NK-92 treated with Interleukin-12 subunit alpha and Interleukin-12 subunit beta, amount 100 ng/mL, for 24 hours (cell line): ENCODE measurements around the gene IGSF23.

ENCODE experiments used
- DNase-seq: peaks from one replicate; lab custom pipeline; 2025; lab: John Stamatoyannopoulos, UW

The IGSF23 gene

GRCh38 chr19:44641501-44642265 lies 28.3 kb downstream of the IGSF23 start:
- DNase-seq = no peak

GRCh38 chr19:44642377-44642776 lies 29.0 kb downstream of the IGSF23 start:
- no peak for DNase-seq

GRCh38 chr19:44643605-44644401 lies 30.4 kb downstream of the IGSF23 start, which contains the start of gene PVR:
TSS of gene PVR (plus strand) at chr19:44643910. CDS start at chr19:44644097, 187 bp downstream.
- DNase-seq = no peak

- DNase-seq = no peak
These were observed 31.1 kb downstream of the IGSF23 start for GRCh38 chr19:44644402-44645016.

GRCh38 chr19:44645407-44646048 lies 32.2 kb downstream of the IGSF23 start:
- DNase-seq = no peak

- DNase-seq = no peak
These were observed 32.7 kb downstream of the IGSF23 start for GRCh38 chr19:44646049-44646416.

- no peak for DNase-seq
These were observed 33.8 kb downstream of the IGSF23 start for GRCh38 chr19:44647144-44647543.

GRCh38 chr19:44648631-44649251 lies 35.4 kb downstream of the IGSF23 start:
- no peak for DNase-seq

- no peak for DNase-seq
These were observed 36.3 kb downstream of the IGSF23 start for GRCh38 chr19:44649578-44650145.

GRCh38 chr19:44653343-44653742 lies 40.0 kb downstream of the IGSF23 start:
- DNase-seq = no peak

- DNase-seq = peak; percentile 9
These were observed 40.8 kb downstream of the IGSF23 start for GRCh38 chr19:44653977-44654774.

GRCh38 chr19:44657211-44657921 lies 44.0 kb downstream of the IGSF23 start:
- DNase-seq = peak; percentile 48

- no peak for DNase-seq
These were observed 44.8 kb downstream of the IGSF23 start for GRCh38 chr19:44658069-44658733.

- no peak for DNase-seq
These were observed 46.7 kb downstream of the IGSF23 start for GRCh38 chr19:44660081-44660480.

GRCh38 chr19:44661205-44661604 lies 47.8 kb downstream of the IGSF23 start:
- DNase-seq = no peak

- DNase-seq = no peak
These were observed 48.5 kb downstream of the IGSF23 start for GRCh38 chr19:44661904-44662303.

- DNase-seq = no peak
These were observed 49.5 kb downstream of the IGSF23 start for GRCh38 chr19:44662691-44663385.

- no peak for DNase-seq
These were observed 50.6 kb downstream of the IGSF23 start for GRCh38 chr19:44663996-44664395.

GRCh38 chr19:44664976-44665375 lies 51.6 kb downstream of the IGSF23 start:
- no peak for DNase-seq
